PC-3 (cell line): Measurements from ENCODE around the gene CRYGC.

Experiments
- CTCF ChIP-seq: fragments of 300-600 bp; sonication (generic); conservative IDR thresholded peaks from 2 replicates; pipeline ENCODE4 v1.5.1; 2017; ENCODE audit warnings: antibody characterized with exemption, low read depth, mild to moderate bottlenecking, low read length
- EZH2 ChIP-seq: fragments of 300-600 bp; sonication (generic); IDR thresholded peaks from one replicate; pipeline ENCODE4 v1.6.1; 2017; ENCODE audit warnings: antibody characterized with exemption, mild to moderate bottlenecking, low read length; ENCODE audit not compliant: unreplicated experiment
- EZH2phosphoT487 ChIP-seq: fragments of 300-600 bp; sonication (generic); IDR thresholded peaks from 2 replicates; pipeline ENCODE4 v1.6.1; 2018; ENCODE audit warnings: mild to moderate bottlenecking, antibody characterized with exemption, low read length, borderline replicate concordance

GRCh38 chr2:208083807-208084206 is 45.8 kb downstream of the CRYGC start:
- TF ChIP-seq CTCF (no peak), EZH2 (no peak), EZH2phosphoT487 (no peak)
